Right atrium auricular region (tissue), 2 donors: ENCODE measurements around the gene RNFT2. TPM values are rescaled to one million over a fixed set of nuclear protein-coding genes. Genes with fewer than 3 reads are reported as not detected.
"Not testable (repeated sequence)": the region's sequence is repeated elsewhere in the genome, so short reads cannot be mapped to it uniquely, and the experiment has no call there.

Source experiments
- DNase-seq: peaks from one replicate; pipeline ENCODE4 v3.0.0-alpha.2; 2019; ENCODE audit warnings: low spot score
- H3K27ac ChIP-seq, 2 donors: fragments of 200-600 bp; sonication (generic); 1 replicate in 1 of 2; 2 replicates in 1 of 2; pipeline ENCODE4 v1.5.1; 2016 to 2019
- H3K27me3 ChIP-seq, 2 donors: fragments of 200-600 bp; sonication (generic); one replicate each; pipeline versions ENCODE4 v1.5.1 to v1.6.0; 2017 to 2019
- H3K36me3 ChIP-seq: fragments of 200-600 bp; sonication (generic); one replicate; pipeline ENCODE4 v1.5.1; 2016
- H3K4me1 ChIP-seq, 2 donors: fragments of 200-600 bp; sonication (generic); one replicate each; pipeline versions ENCODE4 v1.5.1 to v1.6.0; 2017 to 2019
- H3K4me3 ChIP-seq, 2 donors: fragments of 200-600 bp; sonication (generic); 1 replicate in 1 of 2; 2 replicates in 1 of 2; pipeline ENCODE4 v1.5.1; 2017 to 2019; ENCODE audit warnings: mild to moderate bottlenecking in 1 of 2, moderate library complexity in 1 of 2
- H3K9me3 ChIP-seq, 2 donors: fragments of 200-600 bp; sonication (generic); one replicate each; pipeline ENCODE4 v1.5.1; 2019
- total RNA-seq, 2 donors: library from RNA; depleted of rRNA; stranded (reverse); fragments of >200 nt; gene quantifications; one replicate each; pipeline ENCODE4 v1.1.0, GENCODE V29; 2016
- TF ChIP-seq, protein P1 (sequence below), 2 donors: fragments of 200-600 bp; sonication (generic); IDR thresholded peaks; one replicate each; pipeline ENCODE4 v1.5.1; 2019; ENCODE audit warnings: antibody characterized with exemption in 2 of 2

Gene RNFT2
- total RNA-seq, 2 donors from 2014 or later = 0.89 to 1.1 TPM

- no peak overlapping the region for H3K4me3 ChIP-seq
Measured at GRCh38 chr12:116735084-116735483, 3.0 kb upstream of the RNFT2 start.

DNA sequence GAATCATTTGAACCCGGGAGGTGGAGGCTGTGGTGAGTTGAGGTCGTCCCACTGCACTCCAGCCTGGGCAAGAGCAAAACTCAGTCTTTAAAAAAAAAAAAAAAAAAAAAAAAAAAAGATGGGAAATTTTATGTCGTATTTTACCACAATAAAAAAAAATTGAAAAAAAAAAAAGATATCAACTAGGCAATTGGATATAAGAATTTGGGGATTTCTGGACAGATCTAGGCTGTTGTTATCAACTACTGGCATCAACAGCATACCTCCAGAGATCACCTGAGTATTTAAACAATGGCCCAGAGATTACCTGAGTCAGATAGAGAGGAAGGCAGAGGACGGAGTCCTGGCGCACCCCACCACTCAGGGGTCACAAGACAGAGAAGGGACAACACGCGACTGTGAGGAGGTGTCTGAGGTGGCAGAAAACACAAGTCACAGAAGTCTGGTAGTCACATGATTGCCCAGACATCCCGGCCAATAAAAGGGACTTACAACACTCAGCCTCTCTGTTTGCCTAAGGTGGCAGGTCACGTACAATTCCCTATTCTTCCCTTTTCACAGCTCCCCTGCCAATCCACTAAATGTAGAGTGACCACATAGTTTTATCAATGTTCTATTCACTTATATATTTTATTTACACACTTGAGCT lies 2.0 kb upstream of the RNFT2 start:
- Histone ChIP-seq H3K36me3 (peaks cover 9% of the 10 kb centered on the region), H3K27ac (no peak overlapping the region), H3K9me3 (no peaks in the 10 kb centered on the region), H3K27me3 (no peaks in the 10 kb centered on the region), H3K4me1 (peaks cover 0 to 19% of the 10 kb centered on the region in 2 donors), H3K4me3 (peak overlapping the region in 1 of 2 donors; percentile 93)
- TF ChIP-seq, protein P1, sequence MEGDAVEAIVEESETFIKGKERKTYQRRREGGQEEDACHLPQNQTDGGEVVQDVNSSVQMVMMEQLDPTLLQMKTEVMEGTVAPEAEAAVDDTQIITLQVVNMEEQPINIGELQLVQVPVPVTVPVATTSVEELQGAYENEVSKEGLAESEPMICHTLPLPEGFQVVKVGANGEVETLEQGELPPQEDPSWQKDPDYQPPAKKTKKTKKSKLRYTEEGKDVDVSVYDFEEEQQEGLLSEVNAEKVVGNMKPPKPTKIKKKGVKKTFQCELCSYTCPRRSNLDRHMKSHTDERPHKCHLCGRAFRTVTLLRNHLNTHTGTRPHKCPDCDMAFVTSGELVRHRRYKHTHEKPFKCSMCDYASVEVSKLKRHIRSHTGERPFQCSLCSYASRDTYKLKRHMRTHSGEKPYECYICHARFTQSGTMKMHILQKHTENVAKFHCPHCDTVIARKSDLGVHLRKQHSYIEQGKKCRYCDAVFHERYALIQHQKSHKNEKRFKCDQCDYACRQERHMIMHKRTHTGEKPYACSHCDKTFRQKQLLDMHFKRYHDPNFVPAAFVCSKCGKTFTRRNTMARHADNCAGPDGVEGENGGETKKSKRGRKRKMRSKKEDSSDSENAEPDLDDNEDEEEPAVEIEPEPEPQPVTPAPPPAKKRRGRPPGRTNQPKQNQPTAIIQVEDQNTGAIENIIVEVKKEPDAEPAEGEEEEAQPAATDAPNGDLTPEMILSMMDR (IDR thresholded peaks at IDR 0.05) = no peak
- no peak for DNase-seq

More at GRCh38 chr12:116735084-116735483, 3.0 kb upstream of the RNFT2 start:
- no peaks in the 10 kb centered on the region for H3K9me3 ChIP-seq
- no peak for DNase-seq
- no peaks in the 10 kb centered on the region for H3K27me3 ChIP-seq
- TF ChIP-seq, protein P1 (IDR thresholded peaks at IDR 0.05) = no peak
- H3K36me3 ChIP-seq = peaks cover 9% of the 10 kb centered on the region
- no peak overlapping the region for H3K27ac ChIP-seq
- peaks cover 0 to 19% of the 10 kb centered on the region in 2 donors for H3K4me1 ChIP-seq

DNA sequence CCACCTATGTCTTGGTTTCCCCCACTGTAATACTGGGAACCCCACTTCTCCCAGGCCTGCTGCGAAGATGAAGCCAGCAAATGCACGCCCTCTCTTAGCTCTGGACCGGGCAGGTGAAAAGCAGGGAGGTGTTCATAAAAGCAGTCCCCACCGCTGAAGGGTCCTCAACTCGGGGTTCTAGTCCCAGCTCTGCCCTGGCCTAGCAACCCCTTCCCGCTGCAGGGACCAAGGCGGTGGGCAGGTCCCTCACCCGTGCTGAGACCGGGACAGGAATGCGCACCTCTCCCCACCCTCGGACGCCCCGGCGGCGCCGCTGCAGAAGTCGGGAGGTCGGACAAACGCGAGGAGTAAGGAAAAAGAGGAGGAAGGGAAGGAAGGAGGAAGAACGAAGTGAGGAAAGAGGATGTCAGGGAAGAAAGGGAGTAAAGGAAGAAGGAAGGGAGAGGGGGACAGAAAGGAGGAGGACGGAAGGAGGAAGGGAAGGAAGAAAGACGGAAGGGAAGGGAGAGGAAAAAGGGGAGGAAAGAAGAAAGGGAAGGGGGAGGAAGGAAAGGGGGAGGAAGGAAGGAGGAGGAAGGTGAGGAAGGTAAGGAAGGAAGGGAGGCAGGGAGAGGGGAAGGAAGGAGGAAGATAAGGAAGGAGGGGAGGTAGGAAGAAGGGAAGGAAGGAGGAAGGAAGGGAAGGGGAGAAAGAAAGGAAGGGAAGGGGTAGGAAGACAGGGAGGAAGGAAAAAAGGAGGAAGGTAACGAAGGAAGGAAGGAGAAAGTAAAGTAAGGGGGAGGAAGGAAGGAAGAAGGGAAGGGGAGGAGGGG lies 947 bp upstream of the RNFT2 start:
- Histone ChIP-seq H3K27ac (peak overlapping the region; percentile 70 to 77), H3K4me3 (peak overlapping the region; percentile 87 to 93), H3K9me3 (no peaks in the 10 kb centered on the region), H3K27me3 (no peaks in the 10 kb centered on the region), H3K4me1 (peaks cover 0 to 19% of the 10 kb centered on the region in 2 donors), H3K36me3 (peaks cover 9% of the 10 kb centered on the region)
- no peak for DNase-seq
- TF ChIP-seq, protein P1 (IDR thresholded peaks at IDR 0.05) = no peak

DNA sequence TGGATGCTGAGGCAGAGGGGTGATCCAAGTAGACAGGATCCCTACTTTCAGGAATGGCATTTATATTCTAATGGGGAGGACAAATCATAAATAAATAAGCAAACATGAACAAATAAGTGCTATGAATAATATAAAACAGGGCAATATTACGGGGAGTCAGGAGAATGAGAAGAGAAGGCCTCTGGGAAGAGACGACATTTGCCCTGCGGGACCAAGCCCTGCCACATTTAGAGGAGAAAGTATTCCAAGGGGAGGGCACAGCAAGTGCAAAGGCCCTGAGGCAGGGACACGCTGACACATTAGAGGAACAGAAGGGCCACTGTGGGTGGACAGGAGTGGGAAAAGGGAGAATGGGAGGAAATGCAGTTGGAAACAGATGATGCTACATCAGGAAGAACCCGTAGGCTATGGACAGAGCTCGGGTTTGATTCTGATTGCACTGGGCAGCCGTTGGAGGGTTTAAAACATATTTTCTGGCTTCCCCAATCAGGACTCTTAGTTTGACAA lies 1.3 kb downstream of the RNFT2 start:
- peaks cover 0 to 19% of the 10 kb centered on the region in 2 donors for H3K4me1 ChIP-seq
- no peaks in the 10 kb centered on the region for H3K27me3 ChIP-seq
- H3K9me3 ChIP-seq = no peaks in the 10 kb centered on the region
- H3K4me3 ChIP-seq = no peak overlapping the region
- H3K36me3 ChIP-seq = peaks cover 8% of the 10 kb centered on the region
- DNase-seq = no peak
- H3K27ac ChIP-seq = no peak overlapping the region
- TF ChIP-seq, protein P1 (IDR thresholded peaks at IDR 0.05) = no peak

DNA sequence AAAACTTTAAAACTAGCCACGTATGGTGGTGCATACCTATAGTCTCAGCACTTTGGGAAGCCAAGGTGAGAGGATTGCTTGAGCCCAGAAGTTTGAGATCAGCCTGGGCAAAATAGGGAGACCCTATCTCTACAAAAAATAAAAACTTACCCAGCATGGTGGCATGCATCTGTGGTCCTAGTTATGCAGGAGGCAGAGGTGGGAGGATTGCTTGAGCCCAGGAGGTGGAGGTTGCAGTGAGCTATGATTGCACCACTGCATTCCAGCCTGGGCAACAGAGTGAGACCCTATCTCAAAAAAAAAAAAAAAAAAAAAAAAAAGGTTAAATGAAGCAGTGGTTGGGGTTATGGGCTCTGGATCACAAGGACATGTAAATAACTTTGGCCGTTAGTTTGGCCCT lies 4.7 kb downstream of the RNFT2 start:
- H3K36me3 ChIP-seq = not testable (repeated sequence)

DNA sequence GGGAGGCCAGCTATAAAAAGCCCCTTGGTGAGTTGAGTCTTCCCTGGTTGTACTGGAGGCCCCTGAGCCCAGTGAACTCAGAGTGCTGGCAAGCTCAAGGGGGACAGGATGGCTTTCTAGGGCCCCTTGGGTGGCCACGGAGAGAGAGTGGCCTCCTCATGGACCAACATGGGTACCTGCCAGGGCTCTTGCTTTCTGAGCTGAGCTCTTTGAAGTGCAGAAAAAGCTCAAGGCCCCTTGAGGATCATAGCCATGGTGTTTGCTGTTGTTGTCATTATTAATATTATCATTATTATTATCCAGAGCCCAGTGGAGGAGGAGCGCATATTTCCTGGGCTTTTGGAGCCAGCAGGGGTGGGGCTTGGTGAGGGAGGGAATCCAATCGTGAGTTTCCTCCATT lies 6.7 kb downstream of the RNFT2 start:
- Histone ChIP-seq H3K9me3 (no peaks in the 10 kb centered on the region), H3K4me1 (no peaks in the 10 kb centered on the region), H3K27me3 (no peaks in the 10 kb centered on the region), H3K36me3 (no peaks in the 10 kb centered on the region), H3K27ac (no peak overlapping the region), H3K4me3 (no peak overlapping the region)
- no peak for DNase-seq
- TF ChIP-seq, protein P1 (IDR thresholded peaks at IDR 0.05) = no peak

More for the DNA sequence above, 4.7 kb downstream of the RNFT2 start:
- not testable (repeated sequence) for H3K9me3 ChIP-seq, DNase-seq, H3K4me3 ChIP-seq, H3K4me1 ChIP-seq, H3K27me3 ChIP-seq, H3K27ac ChIP-seq
